Kidney capillary endothelial cell (primary cell): ENCODE data around the gene ANKRD60.

Experiments used
- DNase-seq: peaks from one replicate; pipeline ENCODE4 v3.0.0-alpha.2; 2018; ENCODE audit warnings: low spot score

ANKRD60 gene

GRCh38 chr20:58192567-58192966 lies 35.9 kb downstream of the ANKRD60 start:
- no peak for DNase-seq

GRCh38 chr20:58192065-58192464 lies 36.4 kb downstream of the ANKRD60 start:
- DNase-seq: no peak

- DNase-seq: no peak
Measured at GRCh38 chr20:58188527-58188926, 39.9 kb downstream of the ANKRD60 start.

GRCh38 chr20:58184984-58185383 lies 43.5 kb downstream of the ANKRD60 start:
- no peak for DNase-seq

GRCh38 chr20:58184063-58184462 lies 44.4 kb downstream of the ANKRD60 start:
- no peak for DNase-seq

- no peak for DNase-seq
Measured at GRCh38 chr20:58182521-58183140, 45.8 kb downstream of the ANKRD60 start.

GRCh38 chr20:58179432-58180099 lies 48.9 kb downstream of the ANKRD60 start:
- DNase-seq: peak; percentile 44

- no peak for DNase-seq
Measured at GRCh38 chr20:58179083-58179431, 49.4 kb downstream of the ANKRD60 start.

- DNase-seq: no peak
Measured at GRCh38 chr20:58177799-58178198, 50.7 kb downstream of the ANKRD60 start.

GRCh38 chr20:58175836-58176235 lies 52.6 kb downstream of the ANKRD60 start:
- DNase-seq: no peak

- DNase-seq: no peak
Measured at GRCh38 chr20:58175425-58175824, 53.0 kb downstream of the ANKRD60 start.

GRCh38 chr20:58174708-58175280 lies 53.7 kb downstream of the ANKRD60 start:
- DNase-seq: no peak

GRCh38 chr20:58173930-58174707 lies 54.3 kb downstream of the ANKRD60 start:
- no peak for DNase-seq

GRCh38 chr20:58173091-58173490 lies 55.4 kb downstream of the ANKRD60 start:
- DNase-seq: no peak

- DNase-seq: no peak
Measured at GRCh38 chr20:58171796-58172425, 56.5 kb downstream of the ANKRD60 start.

- DNase-seq: no peak
Measured at GRCh38 chr20:58169450-58169849, 59.0 kb downstream of the ANKRD60 start.

- no peak for DNase-seq
Measured at GRCh38 chr20:58168843-58169242, 59.6 kb downstream of the ANKRD60 start.

GRCh38 chr20:58167759-58168158 lies 60.7 kb downstream of the ANKRD60 start:
- no peak for DNase-seq
